ENCODE data around the gene COMMD4.
"Not testable (repeated sequence)": the region's sequence is repeated elsewhere in the genome, so short reads cannot be mapped to it uniquely, and the experiment has no call there.

The COMMD4 gene

GRCh38 chr15:75383986-75384385 is 48.1 kb downstream of the COMMD4 start:
- not testable (repeated sequence) for DNase-seq

Measured in CD4-positive, alpha-beta T cell treated with Interleukin-6 for 4 hours (primary cell).